Neuron (in vitro differentiated cells): Measurements from ENCODE around the gene DLEC1.
"Not testable (repeated sequence)": the region's sequence is repeated elsewhere in the genome, so short reads cannot be mapped to it uniquely, and the experiment has no call there.

ENCODE experiments used
- H2AFZ ChIP-seq: one replicate; pipeline ENCODE4 v1.6.1; 2013; ENCODE audit warnings: low read depth, mild to moderate bottlenecking, inconsistent platforms, low read length, moderate library complexity
- H3K27me3 ChIP-seq: one replicate; pipeline ENCODE4 v1.6.1; 2013; ENCODE audit warnings: low read length; ENCODE audit not compliant: insufficient read depth
- H3K36me3 ChIP-seq: one replicate; pipeline ENCODE4 v1.6.1; 2013; ENCODE audit warnings: low read length; ENCODE audit not compliant: insufficient read depth
- H3K4me1 ChIP-seq: one replicate; pipeline ENCODE4 v1.6.1; 2013; ENCODE audit warnings: low read length; ENCODE audit not compliant: insufficient read depth
- H3K4me3 ChIP-seq: 2 replicates; pipeline ENCODE4 v1.5.1; 2013; ENCODE audit warnings: mild to moderate bottlenecking, low read length, moderate library complexity
- H3K9me3 ChIP-seq: one replicate; pipeline ENCODE4 v1.6.1; 2013; ENCODE audit warnings: low read length

DLEC1 gene

GRCh38 chr3:38149708-38150107, 110.7 kb downstream of the DLEC1 start:
- H3K36me3 ChIP-seq, result no peaks in the 10 kb centered on the region
- no peaks in the 10 kb centered on the region for H3K27me3 ChIP-seq
- H2AFZ ChIP-seq, result no peak overlapping the region
- H3K9me3 ChIP-seq, result peaks cover 5% of the 10 kb centered on the region
- no peak overlapping the region for H3K4me3 ChIP-seq
- H3K4me1 ChIP-seq, result no peaks in the 10 kb centered on the region

GRCh38 chr3:38150780-38151528, 111.9 kb downstream of the DLEC1 start:
- no peaks in the 10 kb centered on the region for H3K4me1 ChIP-seq
- H3K9me3 ChIP-seq, result peaks cover 4% of the 10 kb centered on the region
- H3K4me3 ChIP-seq, result no peak overlapping the region
- no peaks in the 10 kb centered on the region for H3K36me3 ChIP-seq
- H3K27me3 ChIP-seq, result no peaks in the 10 kb centered on the region
- no peak overlapping the region for H2AFZ ChIP-seq

- H2AFZ ChIP-seq, result no peak overlapping the region
- H3K27me3 ChIP-seq, result no peaks in the 10 kb centered on the region
- no peaks in the 10 kb centered on the region for H3K36me3 ChIP-seq
- no peaks in the 10 kb centered on the region for H3K9me3 ChIP-seq
- no peaks in the 10 kb centered on the region for H3K4me1 ChIP-seq
- no peak overlapping the region for H3K4me3 ChIP-seq
Observed at GRCh38 chr3:38151667-38152265, 112.8 kb downstream of the DLEC1 start.

- Histone ChIP-seq H3K36me3 (no peaks in the 10 kb centered on the region), H3K27me3 (no peaks in the 10 kb centered on the region), H3K9me3 (no peaks in the 10 kb centered on the region), H3K4me1 (no peaks in the 10 kb centered on the region), H3K4me3 (no peak overlapping the region), H2AFZ (no peak overlapping the region)
Observed at GRCh38 chr3:38152609-38153008, 113.6 kb downstream of the DLEC1 start.

GRCh38 chr3:38153221-38153620, 114.2 kb downstream of the DLEC1 start:
- Histone ChIP-seq H3K27me3 (no peaks in the 10 kb centered on the region), H3K4me3 (no peak overlapping the region), H3K9me3 (no peaks in the 10 kb centered on the region), H3K36me3 (no peaks in the 10 kb centered on the region), H2AFZ (no peak overlapping the region), H3K4me1 (no peaks in the 10 kb centered on the region)

- Histone ChIP-seq H3K4me1 (no peaks in the 10 kb centered on the region), H3K4me3 (no peak overlapping the region)
Observed at GRCh38 chr3:38154033-38154494, 115.1 kb downstream of the DLEC1 start.

GRCh38 chr3:38154625-38155255, 115.7 kb downstream of the DLEC1 start:
- no peaks in the 10 kb centered on the region for H3K9me3 ChIP-seq
- H2AFZ ChIP-seq, result no peak overlapping the region
- H3K27me3 ChIP-seq, result no peaks in the 10 kb centered on the region
- no peaks in the 10 kb centered on the region for H3K4me1 ChIP-seq
- no peak overlapping the region for H3K4me3 ChIP-seq
- no peaks in the 10 kb centered on the region for H3K36me3 ChIP-seq

More at GRCh38 chr3:38154033-38154494, 115.1 kb downstream of the DLEC1 start:
- H3K36me3 ChIP-seq, result no peaks in the 10 kb centered on the region
- H2AFZ ChIP-seq, result no peak overlapping the region
- no peaks in the 10 kb centered on the region for H3K27me3 ChIP-seq
- H3K9me3 ChIP-seq, result no peaks in the 10 kb centered on the region

- Histone ChIP-seq H3K4me1 (no peaks in the 10 kb centered on the region), H3K36me3 (no peaks in the 10 kb centered on the region), H3K4me3 (no peak overlapping the region), H3K9me3 (no peaks in the 10 kb centered on the region), H2AFZ (no peak overlapping the region), H3K27me3 (no peaks in the 10 kb centered on the region)
Observed at GRCh38 chr3:38155825-38156224, 116.8 kb downstream of the DLEC1 start.

GRCh38 chr3:38157117-38157516, 118.1 kb downstream of the DLEC1 start:
- H3K4me3 ChIP-seq, result no peak overlapping the region
- H3K4me1 ChIP-seq, result no peaks in the 10 kb centered on the region
- H3K27me3 ChIP-seq, result no peaks in the 10 kb centered on the region
- no peaks in the 10 kb centered on the region for H3K36me3 ChIP-seq
- no peaks in the 10 kb centered on the region for H3K9me3 ChIP-seq
- H2AFZ ChIP-seq, result no peak overlapping the region

GRCh38 chr3:38157595-38157994, 118.6 kb downstream of the DLEC1 start:
- Histone ChIP-seq H2AFZ (no peak overlapping the region), H3K36me3 (no peaks in the 10 kb centered on the region), H3K4me1 (no peaks in the 10 kb centered on the region), H3K4me3 (no peak overlapping the region), H3K27me3 (no peaks in the 10 kb centered on the region), H3K9me3 (no peaks in the 10 kb centered on the region)

- no peak overlapping the region for H3K4me3 ChIP-seq
- no peak overlapping the region for H2AFZ ChIP-seq
- H3K36me3 ChIP-seq, result no peaks in the 10 kb centered on the region
- H3K27me3 ChIP-seq, result no peaks in the 10 kb centered on the region
- no peaks in the 10 kb centered on the region for H3K4me1 ChIP-seq
- H3K9me3 ChIP-seq, result no peaks in the 10 kb centered on the region
Observed at GRCh38 chr3:38158472-38158871, 119.5 kb downstream of the DLEC1 start.

GRCh38 chr3:38160704-38161103, 121.7 kb downstream of the DLEC1 start:
- H3K27me3 ChIP-seq, H3K9me3 ChIP-seq, H3K4me3 ChIP-seq, H3K36me3 ChIP-seq, H3K4me1 ChIP-seq, H2AFZ ChIP-seq: not testable (repeated sequence)

GRCh38 chr3:38163117-38163840, 124.3 kb downstream of the DLEC1 start:
- Histone ChIP-seq H3K4me3 (no peak overlapping the region), H3K27me3 (no peaks in the 10 kb centered on the region), H2AFZ (no peak overlapping the region), H3K4me1 (no peaks in the 10 kb centered on the region), H3K9me3 (no peaks in the 10 kb centered on the region), H3K36me3 (no peaks in the 10 kb centered on the region)
